Activated naive CD4-positive, alpha-beta T cell treated with Interleukin-2 at 50 U/mL for 16 hours (primary cell): ENCODE measurements around the gene GLRX5.

Experiments used
- DNase-seq: peaks from one replicate; pipeline ENCODE4 v3.0.0-alpha.2; 2020

GLRX5 gene

DNA sequence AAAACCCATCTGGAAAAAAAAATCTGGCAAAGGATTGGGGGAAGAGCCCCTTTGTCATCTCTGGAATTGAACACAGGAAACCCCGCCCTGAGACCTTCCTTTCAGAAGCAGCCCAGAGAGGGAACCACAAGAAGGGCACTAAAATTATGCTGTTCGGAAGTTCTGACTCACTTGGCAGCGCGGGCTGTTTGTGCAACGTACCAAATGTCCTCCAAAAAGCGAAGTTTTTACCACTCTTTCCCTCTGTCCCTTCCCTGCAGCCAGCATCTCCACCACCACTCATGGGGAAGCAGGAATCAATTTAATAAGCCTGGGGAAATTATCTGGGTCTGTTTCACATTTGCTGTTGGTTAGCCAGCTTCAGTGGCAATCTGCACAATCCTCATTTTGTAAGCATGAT lies 15.2 kb upstream of the GLRX5 start:
- DNase-seq = peak; percentile 74

DNA sequence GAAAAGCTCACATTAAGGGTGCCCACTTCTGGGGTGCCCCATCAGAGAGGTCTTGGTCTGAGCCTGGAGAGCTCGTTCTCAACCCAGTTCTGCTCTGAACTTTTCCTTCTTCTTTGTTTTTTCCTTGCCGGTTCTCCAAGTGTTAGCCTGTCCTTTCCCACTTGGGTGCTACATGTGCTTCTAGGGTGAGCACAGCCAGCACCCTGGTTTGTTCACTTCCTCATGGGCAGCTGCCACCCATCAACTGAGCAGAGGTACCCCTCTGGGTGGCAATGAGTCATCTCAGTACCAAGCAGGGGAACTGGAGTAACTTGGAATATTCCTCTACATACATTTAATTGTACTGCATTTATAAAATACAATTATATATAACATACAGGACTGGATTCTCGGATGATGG lies 14.5 kb upstream of the GLRX5 start:
- DNase-seq = no peak

DNA sequence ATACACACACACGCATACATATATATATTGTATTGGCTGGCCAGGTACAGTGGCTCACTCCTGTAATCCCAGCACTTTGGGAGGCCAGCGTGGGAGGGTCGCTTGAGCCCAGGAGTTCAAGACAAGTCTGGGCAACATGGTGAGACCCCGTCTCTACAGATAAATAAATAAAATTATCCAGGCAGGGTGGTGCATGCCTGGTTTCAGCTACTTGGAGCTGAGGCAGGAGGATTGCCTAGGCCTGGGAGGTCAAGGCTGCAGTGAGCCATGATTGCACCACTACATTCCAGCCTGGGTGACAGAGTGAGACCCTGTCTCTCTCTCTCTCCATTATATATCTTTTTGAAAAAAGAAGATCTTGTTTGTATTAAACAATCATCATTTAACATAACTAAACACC lies 13.8 kb upstream of the GLRX5 start:
- DNase-seq = no peak

DNA sequence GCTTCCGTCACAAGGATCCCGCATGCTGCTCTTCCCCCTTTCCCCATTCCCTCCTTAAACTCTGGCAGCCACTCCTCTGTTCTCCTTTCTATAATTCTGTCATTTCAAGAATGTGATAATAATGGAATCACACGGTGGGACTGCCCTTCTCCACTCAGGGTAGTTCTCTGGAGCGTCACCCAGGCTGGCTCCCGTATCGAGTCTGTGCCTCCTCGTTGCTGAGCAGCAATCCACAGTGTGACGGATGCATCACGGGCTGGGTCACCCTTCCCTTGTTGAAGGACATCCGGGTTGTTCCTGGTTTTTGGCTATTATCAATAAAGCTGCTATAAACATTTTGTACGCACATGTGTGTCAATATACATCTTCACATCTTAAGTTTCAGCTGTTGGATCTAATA lies 12.7 kb upstream of the GLRX5 start:
- DNase-seq = no peak

DNA sequence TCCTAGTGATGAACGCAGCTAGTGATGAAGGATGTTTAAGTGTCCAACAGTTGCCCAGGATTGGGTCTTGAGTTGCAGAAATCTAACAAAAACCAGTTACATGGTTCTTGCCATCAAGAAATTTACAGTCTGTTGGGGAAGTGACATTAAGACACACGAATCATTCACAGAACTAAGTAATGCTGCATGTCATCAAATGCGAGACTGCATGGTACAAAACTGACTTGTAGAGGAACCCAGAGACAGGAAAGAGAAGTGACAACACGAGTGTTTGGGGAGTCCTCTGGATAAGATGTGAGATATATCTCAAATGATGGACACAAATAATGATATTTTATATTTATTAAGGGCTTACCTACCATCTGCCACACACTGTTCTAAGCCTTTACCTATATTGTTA lies 12.3 kb upstream of the GLRX5 start:
- DNase-seq = no peak

DNA sequence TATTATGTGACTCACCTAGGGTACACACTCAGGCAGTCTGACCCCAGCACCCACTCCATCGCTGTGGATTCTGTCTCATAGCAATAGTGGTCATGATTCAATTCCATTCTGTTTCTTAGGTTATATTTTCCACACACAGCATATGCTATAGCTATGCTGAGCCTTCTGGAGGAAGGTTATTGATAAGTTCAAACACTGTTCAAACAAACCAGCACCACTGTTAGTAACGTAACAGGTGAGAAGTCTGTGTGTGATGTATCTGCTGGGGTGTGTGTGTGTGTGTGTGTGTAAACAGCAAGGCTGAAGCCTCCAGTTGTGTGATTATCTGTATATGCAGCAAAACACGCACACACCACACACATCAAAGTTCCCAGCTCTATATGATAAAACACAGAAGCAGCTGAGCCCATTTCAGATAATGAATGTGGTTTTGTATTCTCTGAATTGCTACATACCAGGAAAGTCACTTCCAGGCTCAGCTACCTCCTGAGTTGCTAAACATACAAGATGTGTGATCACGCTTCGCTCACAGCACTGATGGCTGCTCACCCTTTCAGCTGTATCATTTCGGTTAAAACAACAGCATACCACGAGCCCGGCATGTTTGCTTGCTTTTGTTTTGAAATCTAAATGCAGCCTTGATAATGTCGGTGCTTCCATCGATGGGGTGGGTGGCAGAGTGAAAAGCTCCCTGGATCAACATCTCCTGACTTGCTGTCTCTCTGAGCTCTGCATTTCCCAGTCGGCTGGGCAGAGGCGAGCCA lies 11.6 kb upstream of the GLRX5 start:
- peak; percentile 65 for DNase-seq

DNA sequence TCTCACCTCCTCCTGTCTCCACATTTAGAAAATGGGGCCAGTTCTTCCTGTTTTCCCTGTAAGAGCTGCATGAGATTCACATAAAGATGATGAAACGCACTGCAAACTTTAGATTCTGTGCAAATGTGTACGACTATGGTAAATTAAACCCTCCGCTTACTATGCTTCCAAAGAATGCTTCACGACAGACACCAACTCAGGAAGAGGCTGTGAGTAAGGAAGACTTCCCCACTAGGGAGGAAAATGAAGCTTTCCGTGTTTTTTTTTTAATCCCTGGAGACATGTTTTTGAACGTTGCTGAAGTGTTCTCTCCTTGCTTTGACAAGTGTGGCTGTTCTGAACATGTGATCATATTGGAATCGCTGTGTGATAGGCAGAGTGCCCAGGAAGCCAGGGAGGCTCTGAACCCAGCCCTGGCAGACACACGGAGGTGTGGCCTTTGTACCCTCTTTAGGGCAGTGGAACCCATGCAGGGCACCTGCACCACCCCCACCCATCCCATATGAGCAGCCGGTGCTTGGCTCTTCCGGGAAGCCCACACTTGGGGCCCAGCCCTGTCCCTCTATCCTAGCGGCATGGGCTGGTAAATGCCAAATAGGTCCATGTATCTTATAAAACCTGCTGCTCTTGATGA lies 10.9 kb upstream of the GLRX5 start:
- peak; percentile 37 for DNase-seq

DNA sequence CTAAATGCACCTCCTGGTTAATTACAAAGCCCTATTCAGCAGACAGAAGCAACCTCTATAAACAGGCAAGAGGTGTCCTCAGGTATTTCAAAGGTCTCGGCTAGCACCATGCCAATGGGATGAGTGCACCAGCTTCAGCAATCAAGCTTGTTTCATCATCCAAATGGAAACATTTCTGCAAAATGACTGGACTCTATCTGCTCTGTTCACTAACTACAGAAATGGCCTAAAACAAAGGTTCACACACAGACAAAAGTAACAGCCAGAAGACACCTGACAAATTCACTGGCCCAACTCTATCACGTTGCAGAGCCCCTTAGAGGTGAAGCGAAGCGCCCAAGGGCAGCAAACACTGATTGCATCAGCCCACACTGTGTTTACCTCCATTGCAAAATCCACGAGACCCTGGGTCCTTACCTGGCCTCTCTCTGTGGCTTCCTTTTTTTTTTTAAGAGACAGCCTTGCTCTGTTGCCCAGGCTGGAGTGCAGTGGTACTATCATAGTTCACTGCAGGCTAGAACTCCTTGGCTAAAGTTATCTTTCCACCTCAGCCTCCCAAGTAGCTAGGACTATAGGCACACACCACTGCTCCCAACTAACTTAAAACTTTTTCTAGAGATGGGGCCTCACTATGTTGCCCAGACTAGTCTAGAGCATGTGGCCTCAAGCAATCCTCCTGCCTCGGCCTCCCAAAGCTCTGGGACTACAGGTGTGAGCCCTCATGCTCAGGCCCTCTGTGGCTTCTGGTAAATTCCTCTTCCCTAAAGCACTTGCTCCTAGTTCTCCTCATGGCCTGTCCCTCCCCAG lies 9.9 kb upstream of the GLRX5 start:
- DNase-seq = no peak

DNA sequence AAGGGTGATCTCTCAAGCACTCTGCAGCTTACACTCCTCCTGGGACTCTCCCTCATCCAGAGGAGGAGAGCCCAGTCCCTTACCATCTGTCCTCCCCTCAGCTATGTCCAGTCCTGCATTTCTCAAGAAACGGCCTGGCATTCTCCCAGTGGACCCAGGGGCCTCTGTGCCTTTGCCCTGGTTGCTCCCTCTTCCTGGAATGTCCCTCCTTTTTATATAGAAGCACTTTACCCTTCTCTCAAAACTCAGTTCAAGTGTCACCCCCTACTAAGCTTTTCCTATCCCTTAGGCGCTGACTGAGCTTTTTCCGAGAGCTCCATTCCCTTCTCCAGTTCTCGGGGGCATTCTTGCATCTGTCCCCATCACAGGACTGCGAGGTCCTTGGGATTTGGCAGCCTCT lies 8.9 kb upstream of the GLRX5 start:
- no peak for DNase-seq

DNA sequence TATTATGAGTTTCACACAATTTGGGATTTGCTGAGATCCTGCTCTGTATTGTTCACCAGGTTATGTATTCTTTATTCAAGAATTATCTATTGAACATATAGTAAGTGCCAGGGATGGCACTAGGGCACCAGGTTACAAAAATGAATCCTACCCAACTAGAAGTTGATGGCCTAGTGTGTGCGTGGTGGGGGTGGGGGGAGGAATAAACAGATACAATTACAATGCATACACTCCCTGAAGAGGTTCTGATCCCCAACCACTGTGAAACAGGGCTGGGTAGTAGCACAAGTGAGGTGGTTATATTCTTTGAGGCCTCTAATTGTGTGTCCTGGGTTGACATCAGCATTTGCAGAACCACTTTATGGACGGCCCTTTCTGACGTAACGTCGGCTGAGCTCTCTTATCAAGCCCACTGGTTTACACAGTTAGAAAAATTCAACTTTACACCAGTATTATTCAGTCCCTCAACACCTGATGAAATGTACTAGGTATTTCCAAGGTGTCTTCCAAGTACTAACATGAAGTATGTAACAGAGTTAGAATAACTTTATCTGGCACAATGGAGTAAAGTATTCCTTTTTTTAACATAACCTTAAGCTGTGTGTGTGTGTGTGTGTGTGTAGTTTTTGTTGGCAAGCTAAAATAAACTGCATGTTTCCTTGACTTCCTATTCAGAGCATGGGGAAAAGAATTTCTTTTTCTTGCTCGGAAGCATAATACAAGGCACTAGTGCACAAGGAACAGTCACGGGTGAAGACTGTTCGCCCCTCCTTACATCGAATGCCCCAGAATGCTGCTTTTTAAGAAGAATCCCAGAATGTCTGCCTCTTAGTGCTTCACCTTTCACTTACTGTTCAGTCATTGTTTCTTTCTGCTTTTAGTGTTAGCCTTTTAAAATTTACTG lies 8.1 kb upstream of the GLRX5 start:
- no peak for DNase-seq

DNA sequence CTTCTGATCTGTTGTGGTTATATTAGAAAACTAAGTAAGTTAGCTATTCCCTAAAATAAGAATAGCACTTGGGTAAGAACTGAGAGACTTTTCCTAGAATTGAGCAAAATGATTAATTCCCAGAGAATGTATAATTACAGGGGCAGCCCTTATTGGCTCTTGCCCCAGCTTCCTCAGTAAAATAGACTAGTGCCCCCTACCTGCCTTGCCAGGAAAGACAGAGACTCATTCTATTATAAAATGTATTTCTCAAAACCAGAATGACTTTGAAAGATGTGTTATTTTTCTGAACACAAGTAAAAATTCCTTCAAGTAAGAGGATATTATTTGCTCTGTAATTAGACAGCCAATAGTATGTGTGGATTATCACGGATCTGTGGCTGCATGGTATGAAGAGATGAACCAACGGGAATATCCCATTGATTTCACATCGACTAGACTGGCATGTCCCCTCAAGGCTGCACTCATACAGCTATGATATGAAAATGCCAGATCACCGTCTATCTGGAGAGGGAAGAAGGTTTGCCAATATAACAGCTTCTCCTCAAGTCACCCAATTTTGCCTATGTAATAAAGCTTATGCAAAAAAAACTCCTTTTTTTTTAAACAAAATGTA lies 7.4 kb upstream of the GLRX5 start:
- peak; percentile 56 for DNase-seq

DNA sequence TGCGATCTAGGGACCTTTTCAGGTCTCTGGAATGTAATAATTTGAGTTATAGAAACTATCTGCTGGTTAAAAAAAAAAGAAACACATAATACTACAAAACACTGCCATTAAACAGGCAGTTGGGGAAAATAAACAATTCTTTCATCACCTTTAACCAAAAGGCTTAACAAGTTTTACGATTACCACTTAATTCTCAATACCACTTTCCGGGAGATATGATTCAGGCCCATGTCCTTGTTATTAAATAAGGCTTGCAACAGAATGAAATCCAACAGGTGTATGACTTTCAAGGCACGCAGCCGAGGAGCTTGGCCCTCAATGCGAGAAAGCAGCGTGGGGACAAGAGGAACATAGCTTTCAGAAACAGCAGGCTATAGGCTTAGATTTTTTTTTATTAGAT lies 5.6 kb upstream of the GLRX5 start:
- no peak for DNase-seq

DNA sequence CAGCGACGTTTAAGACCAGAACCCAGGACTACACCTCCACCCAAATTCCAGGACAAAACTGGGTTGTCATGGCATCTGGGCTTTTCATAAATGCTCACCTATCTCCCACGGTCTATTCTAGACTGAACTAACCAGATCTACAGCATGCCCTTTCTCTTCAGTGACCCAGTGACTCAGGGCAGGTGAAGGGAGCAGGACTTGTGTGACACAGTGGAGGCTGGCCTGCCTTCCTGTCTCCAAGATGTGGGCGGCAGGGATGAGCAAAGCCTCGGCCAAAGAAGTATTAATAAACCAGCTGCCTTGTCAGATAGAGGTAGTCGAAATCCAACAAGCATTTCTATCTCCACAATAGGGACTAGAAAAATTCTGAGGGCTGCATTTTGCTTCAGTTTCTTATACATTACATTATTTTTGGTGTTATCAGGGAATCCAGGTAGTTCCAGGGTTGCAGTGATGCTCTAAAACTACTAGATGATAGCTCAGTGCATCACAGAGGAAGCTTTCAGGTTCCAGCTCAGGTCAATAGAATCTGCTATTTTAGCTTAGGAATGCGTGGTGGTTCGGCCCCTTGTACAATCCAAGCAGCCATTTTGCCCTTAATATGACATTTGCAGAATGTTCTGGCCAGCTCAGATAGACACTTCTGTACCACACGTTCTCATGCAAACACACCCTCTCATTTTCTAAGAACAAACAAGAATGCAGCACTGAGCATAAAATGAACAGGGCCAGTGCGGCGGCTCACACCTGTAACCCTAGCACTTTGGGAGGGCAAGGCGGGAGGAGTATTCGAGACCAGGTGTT lies 4.2 kb upstream of the GLRX5 start:
- no peak for DNase-seq

DNA sequence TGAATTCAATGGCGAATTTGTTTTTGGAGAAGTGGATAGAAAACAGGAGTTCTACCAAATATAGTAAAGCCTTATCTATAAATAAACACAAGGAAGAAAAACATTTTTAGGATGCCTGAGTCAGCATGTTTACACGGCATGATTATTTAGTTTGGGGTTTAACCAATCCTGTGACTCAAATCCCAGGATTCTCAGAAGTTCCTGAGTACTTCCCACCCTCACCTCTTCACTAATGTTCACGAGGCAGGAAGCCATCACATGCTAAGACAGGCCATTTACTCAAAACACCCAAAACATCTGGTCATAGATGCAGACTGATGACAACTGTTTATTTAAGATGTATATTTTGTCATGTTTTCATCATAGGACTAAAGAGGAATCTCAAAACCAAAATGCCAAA lies 3.4 kb upstream of the GLRX5 start:
- DNase-seq = no peak

DNA sequence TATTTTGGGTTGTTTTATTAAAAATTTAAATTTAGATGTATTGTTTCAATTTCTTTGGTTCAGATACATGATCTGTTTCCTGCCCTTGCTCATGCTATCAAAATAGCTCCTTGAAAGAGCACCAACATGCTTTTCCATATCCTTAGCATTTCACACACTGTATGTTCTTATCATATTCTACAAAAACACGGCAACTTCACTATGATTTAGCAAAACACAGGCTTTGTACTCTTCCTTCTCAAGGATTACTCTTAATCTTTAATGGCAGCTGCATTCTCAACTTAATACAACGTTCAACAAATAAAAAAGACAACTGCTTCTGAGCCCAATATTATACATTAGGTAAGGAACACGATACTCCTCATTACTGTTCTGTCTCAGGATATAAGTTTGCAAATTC lies 2.9 kb upstream of the GLRX5 start:
- DNase-seq = no peak

DNA sequence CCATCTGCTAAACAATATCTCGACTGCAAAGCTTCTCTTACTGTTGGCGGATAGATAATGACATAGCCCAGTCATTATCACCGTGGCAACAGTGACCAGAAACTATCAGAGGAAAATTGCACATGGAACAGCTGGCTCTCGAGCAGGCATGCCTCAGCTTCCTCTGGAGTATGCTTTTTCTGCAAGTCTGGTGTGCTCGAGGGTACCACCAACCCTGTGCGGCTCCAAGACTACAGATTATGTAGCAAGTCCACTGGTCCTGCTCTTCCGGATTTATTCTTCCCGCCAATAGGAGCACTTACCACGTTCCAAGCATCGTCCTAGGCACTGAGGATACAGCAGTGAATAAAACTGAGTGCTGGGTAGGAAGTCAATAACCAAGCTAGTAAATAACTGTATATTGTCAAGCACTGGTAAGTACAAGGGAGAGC lies 1.4 kb upstream of the GLRX5 start:
- DNase-seq = no peak

DNA sequence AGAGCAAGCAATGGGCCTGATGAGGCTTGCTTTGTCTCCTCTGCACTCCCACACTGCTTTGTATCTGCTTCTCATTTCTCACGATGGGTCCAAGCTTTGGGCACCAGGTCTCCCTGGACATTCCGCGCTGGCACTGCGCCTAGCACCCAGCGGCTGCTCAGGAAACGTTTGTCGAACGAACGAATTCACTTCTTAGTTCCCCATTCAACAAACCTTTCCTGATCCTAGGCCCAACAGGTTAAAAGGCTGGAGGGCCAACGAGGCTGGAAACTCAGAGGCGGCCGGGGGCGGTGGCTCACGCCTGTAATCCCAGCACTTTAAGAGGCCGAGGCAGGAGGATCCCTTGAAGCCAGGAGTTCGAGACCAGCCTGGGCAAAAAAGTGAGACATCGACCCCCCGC lies 1.0 kb upstream of the GLRX5 start:
- no peak for DNase-seq

DNA sequence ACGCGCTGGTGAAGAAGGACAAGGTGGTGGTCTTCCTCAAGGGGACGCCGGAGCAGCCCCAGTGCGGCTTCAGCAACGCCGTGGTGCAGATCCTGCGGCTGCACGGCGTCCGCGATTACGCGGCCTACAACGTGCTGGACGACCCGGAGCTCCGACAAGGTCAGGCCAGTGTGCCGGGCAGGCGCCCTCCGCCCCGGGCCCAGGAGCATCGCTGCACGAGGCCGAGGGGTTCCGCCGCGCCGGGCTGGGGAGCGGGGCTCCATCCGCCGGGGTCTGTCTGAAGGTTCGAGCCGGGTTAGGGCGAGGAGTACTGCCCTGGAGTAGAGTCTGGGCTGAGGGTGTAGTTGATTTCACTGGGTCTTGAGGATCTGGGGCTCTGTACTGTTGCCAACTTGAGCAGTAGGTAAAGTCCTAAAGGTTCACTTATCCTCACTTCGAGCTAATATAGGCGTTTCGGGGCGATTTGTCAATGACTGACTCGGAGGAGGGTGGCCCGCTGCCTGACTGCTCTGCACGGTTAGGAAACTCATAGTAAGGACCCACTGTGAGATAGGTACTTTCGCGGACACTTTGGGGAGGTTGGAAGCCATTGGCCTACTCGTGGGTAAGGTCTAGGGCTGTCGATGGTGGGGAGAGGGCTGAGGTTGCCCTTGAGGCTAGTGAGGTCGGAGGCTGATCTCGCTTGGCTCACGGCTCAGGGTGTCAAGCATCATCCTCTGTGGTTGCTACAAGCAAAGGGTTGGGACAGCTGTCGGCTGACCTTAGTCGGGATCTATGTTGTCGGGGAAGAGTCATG lies 574 bp downstream of the GLRX5 start:
- no peak for DNase-seq

DNA sequence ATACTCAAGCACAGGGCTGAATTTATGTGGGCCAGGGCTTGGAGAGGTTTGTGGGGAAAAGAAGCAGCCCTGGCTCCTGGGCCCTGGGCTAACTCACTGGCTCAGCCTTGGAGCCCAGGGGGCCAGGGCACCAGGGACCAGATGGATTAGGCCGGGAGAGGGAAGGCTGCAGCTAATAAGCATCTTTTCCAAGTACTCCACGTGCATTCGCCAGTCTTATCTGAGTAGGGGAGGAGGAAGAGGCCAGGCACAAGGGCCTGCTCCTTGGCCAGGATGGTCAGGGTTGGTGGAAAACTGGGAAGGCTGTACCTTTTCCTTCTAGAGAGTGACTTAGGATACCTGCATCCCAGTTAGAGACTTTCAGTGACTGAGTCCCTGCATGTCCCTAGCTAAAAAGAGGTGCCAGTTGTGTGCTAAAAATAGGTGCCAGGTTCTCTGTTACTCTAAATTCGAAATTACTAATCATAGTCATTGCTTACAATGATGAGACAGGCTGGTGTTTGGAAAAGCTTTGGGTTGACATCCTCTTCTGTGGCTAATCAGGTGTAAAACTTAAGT lies 1.3 kb downstream of the GLRX5 start:
- no peak for DNase-seq

DNA sequence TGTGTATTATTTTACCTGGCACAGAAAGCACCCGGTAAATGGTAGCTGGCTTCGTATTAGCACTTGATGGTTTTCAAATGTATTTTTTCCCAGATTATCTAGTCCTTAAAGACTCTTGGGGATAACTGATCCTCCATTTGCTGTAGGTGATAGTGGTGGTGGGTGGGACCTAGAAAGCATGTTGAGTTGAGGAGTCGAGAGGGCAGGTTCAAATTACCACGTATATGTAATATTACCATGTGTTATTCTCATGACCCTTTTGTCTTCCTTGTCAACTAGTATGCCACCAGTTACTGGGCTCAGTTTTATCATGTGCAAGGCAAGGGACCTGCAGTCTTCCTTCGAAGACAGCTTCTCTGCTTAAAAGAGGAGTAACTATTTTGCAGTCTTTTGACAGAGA lies 1.8 kb downstream of the GLRX5 start:
- no peak for DNase-seq
